Calu3 (cell line): ENCODE measurements around the gene SBF2. TPM values are rescaled to one million over a fixed set of nuclear protein-coding genes. Genes with fewer than 3 reads are reported as not detected.

Source experiments
- BruUV-seq: library from RNA; stranded (reverse); fragments of 400-500 nt; replicated peaks from 2 replicates; lab custom pipeline; 2021; lab: Mats Ljungman, UMichigan
- CTCF ChIA-PET: fragments of 300-600 bp; sonication (Branson Sonifier 250); formaldehyde crosslinking; loops from one replicate; lab custom pipeline; 2022; ENCODE audit warnings: antibody characterized with exemption; lab: Charles Lee
- DNase-seq: peaks from one replicate; pipeline ENCODE4 v3.0.0; 2022
- H3K27ac Mint-ChIP-seq: one replicate; pipeline ENCODE4 v1.8.0; 2022; ENCODE audit warnings: mixed read lengths; ENCODE audit not compliant: unreplicated experiment
- H3K27me3 Mint-ChIP-seq: one replicate; pipeline ENCODE4 v1.8.0; 2022; ENCODE audit warnings: mixed read lengths; ENCODE audit not compliant: unreplicated experiment
- H3K36me3 Mint-ChIP-seq: one replicate; pipeline ENCODE4 v1.8.0; 2022; ENCODE audit warnings: mild to moderate bottlenecking, moderate library complexity, mixed read lengths; ENCODE audit not compliant: insufficient read depth, unreplicated experiment
- H3K4me1 Mint-ChIP-seq: one replicate; pipeline ENCODE4 v1.8.0; 2022; ENCODE audit warnings: mild to moderate bottlenecking, low read depth, mixed read lengths; ENCODE audit not compliant: unreplicated experiment
- H3K4me3 Mint-ChIP-seq: one replicate; pipeline ENCODE4 v1.8.0; 2022; ENCODE audit warnings: mild to moderate bottlenecking, low read depth, moderate library complexity, mixed read lengths; ENCODE audit not compliant: unreplicated experiment
- H3K9me3 Mint-ChIP-seq: one replicate; pipeline ENCODE4 v1.8.0; 2022; ENCODE audit warnings: low read depth, mixed read lengths; ENCODE audit not compliant: unreplicated experiment
- CTCF ChIP-seq: fragments of 200-600 bp; IDR thresholded peaks from one replicate; pipeline ENCODE4 v1.8.0; 2022; ENCODE audit warnings: antibody characterized with exemption; ENCODE audit not compliant: unreplicated experiment
- intact Hi-C: fragments of 100-400 bp; cut with micrococcal nuclease; formaldehyde crosslinking; loops from one replicate; pipeline ENCODE4 v1.10.0; 2022; ENCODE audit not compliant: unreplicated experiment
- total RNA-seq: library from RNA; stranded (reverse); gene quantifications from 2 replicates; pipeline ENCODE4 v1.2.3, GENCODE V29; 2022

SBF2 gene
- total RNA-seq, 1 experiment from 2014 or later: 39.0 TPM

- Mint-ChIP-seq H3K4me1 (no peaks in the 10 kb centered on the region), H3K27ac (no peak overlapping the region), H3K9me3 (no peaks in the 10 kb centered on the region), H3K4me3 (no peak overlapping the region), H3K27me3 (no peaks in the 10 kb centered on the region), H3K36me3 (no peaks in the 10 kb centered on the region)
- intact Hi-C loops: no loop called here
- CTCF ChIA-PET: no interaction called here
- no peak for DNase-seq
- TF ChIP-seq CTCF: no peak
- BruUV-seq: no TSS peak
These were observed 503.3 kb downstream of the SBF2 start for GRCh38 chr11:9790703-9791102.

GRCh38 chr11:9789910-9790309 is 504.1 kb downstream of the SBF2 start:
- Mint-ChIP-seq H3K27me3 (no peaks in the 10 kb centered on the region), H3K9me3 (no peaks in the 10 kb centered on the region), H3K4me1 (no peaks in the 10 kb centered on the region), H3K4me3 (no peak overlapping the region), H3K36me3 (no peaks in the 10 kb centered on the region), H3K27ac (no peak overlapping the region)
- BruUV-seq: no TSS peak
- intact Hi-C loops: no loop called here
- CTCF ChIA-PET: no interaction called here
- no peak for DNase-seq
- TF ChIP-seq CTCF: no peak

GRCh38 chr11:9787981-9788521 is 506.0 kb downstream of the SBF2 start:
- H3K27ac Mint-ChIP-seq: no peak overlapping the region
- BruUV-seq: no TSS peak
- TF ChIP-seq CTCF: no peak
- intact Hi-C loops: no loop called here
- no peaks in the 10 kb centered on the region for H3K4me1 Mint-ChIP-seq
- H3K9me3 Mint-ChIP-seq: no peaks in the 10 kb centered on the region
- H3K27me3 Mint-ChIP-seq: no peaks in the 10 kb centered on the region
- CTCF ChIA-PET: no interaction called here
- H3K36me3 Mint-ChIP-seq: peaks cover 9% of the 10 kb centered on the region
- H3K4me3 Mint-ChIP-seq: no peak overlapping the region
- no peak for DNase-seq

- Mint-ChIP-seq H3K9me3 (no peaks in the 10 kb centered on the region), H3K27me3 (no peaks in the 10 kb centered on the region), H3K4me1 (no peaks in the 10 kb centered on the region), H3K4me3 (no peak overlapping the region), H3K36me3 (peaks cover 9% of the 10 kb centered on the region), H3K27ac (no peak overlapping the region)
- CTCF ChIA-PET: no interaction called here
- no peak for DNase-seq
- no peak for TF ChIP-seq CTCF
- intact Hi-C loops: no loop called here
- no TSS peak for BruUV-seq
These were observed 506.8 kb downstream of the SBF2 start for GRCh38 chr11:9787260-9787659.
